ENCODE data around the gene NCK2.

The NCK2 gene

GRCh38 chr2:105926960-105927678, 182.4 kb downstream of the NCK2 start:
- no peak for DNase-seq (ENCODE audit: low spot score)

- no peak for DNase-seq (ENCODE audit: low spot score)
These were observed 183.4 kb downstream of the NCK2 start for GRCh38 chr2:105928086-105928485.

GRCh38 chr2:105928563-105928962, 183.9 kb downstream of the NCK2 start:
- no peak for DNase-seq (ENCODE audit: low spot score)

- peak; percentile 8 for DNase-seq (ENCODE audit: low spot score)
These were observed 184.8 kb downstream of the NCK2 start for GRCh38 chr2:105929516-105929915.

- no peak for DNase-seq (ENCODE audit: low spot score)
These were observed 187.9 kb downstream of the NCK2 start for GRCh38 chr2:105932582-105932981.

GRCh38 chr2:105933906-105934305, 189.2 kb downstream of the NCK2 start:
- DNase-seq (ENCODE audit: low spot score): no peak

- no peak for DNase-seq (ENCODE audit: low spot score)
These were observed 189.8 kb downstream of the NCK2 start for GRCh38 chr2:105934467-105934866.

GRCh38 chr2:105935063-105935462, 190.4 kb downstream of the NCK2 start:
- DNase-seq (ENCODE audit: low spot score): no peak

GRCh38 chr2:105936954-105937353, 192.2 kb downstream of the NCK2 start:
- no peak for DNase-seq (ENCODE audit: low spot score)

- DNase-seq (ENCODE audit: low spot score): no peak
These were observed 192.9 kb downstream of the NCK2 start for GRCh38 chr2:105937498-105938097.
